ENCODE measurements around the gene EXOC4.

EXOC4 gene

GRCh38 chr7:133517766-133518165, 264.9 kb downstream of the EXOC4 start:
- Histone ChIP-seq H3K4me3 (ENCODE audit: low read depth, low read length) (no peak overlapping the region), H3K27ac (ENCODE audit: extremely low read depth, low read depth, low read length) (no peak overlapping the region), H3K4me1 (ENCODE audit: control insufficient read depth, insufficient read depth, low read length) (no peaks in the 10 kb centered on the region), H3K36me3 (ENCODE audit: control insufficient read depth in 2 of 2, insufficient read depth in 1 of 2, low read length in 2 of 2) (no peaks in the 10 kb centered on the region), H3K9me3 (ENCODE audit: control insufficient read depth, insufficient read depth, low read depth, low read length) (no peaks in the 10 kb centered on the region)
- ChIA-PET CTCF (interaction anchor here (0.6 kb wide), 1 partner anchor 615 kb away, joined by 10 read pairs; no protein-coding TSS in a partner anchor), POLR2A (no interaction called here)
- TF ChIP-seq ZNF580 (tag by site-specific recombination; IDR thresholded peaks at IDR 0.05), result no peak
- TF ChIP-seq MEIS1 (CRISPR knock-in tag; IDR thresholded peaks at IDR 0.05; ENCODE audit: borderline replicate concordance), result no peak
- no peak for TF ChIP-seq ZNF830 (tag by site-specific recombination; IDR thresholded peaks at IDR 0.05; ENCODE audit: low read depth)
- no peak for TF ChIP-seq ZNF324 (tag by site-specific recombination; IDR thresholded peaks at IDR 0.05)
- TF ChIP-seq ZNF473 (tag by site-specific recombination; IDR thresholded peaks at IDR 0.05), result no peak
- TF ChIP-seq REST (tag by site-specific recombination; IDR thresholded peaks at IDR 0.05), result no peak
- no peak for TF ChIP-seq ZNF48 (tag by site-specific recombination; IDR thresholded peaks at IDR 0.05)
- no peak for TF ChIP-seq ZNF133 (tag by site-specific recombination; IDR thresholded peaks at IDR 0.05)
- TF ChIP-seq PRDM1 (tag by site-specific recombination; IDR thresholded peaks at IDR 0.05), result no peak
- no peak for TF ChIP-seq ZBTB20 (tag by site-specific recombination; IDR thresholded peaks at IDR 0.05)
- TF ChIP-seq ZNF549 (tag by site-specific recombination; IDR thresholded peaks at IDR 0.05), result no peak
- no peak for TF ChIP-seq HOXA7 (CRISPR knock-in tag; IDR thresholded peaks at IDR 0.05; ENCODE audit: borderline replicate concordance)
- TF ChIP-seq ZNF585B (tag by site-specific recombination; IDR thresholded peaks at IDR 0.05), result no peak
- TF ChIP-seq MZF1 (tag by site-specific recombination; IDR thresholded peaks at IDR 0.05; ENCODE audit: borderline replicate concordance), result no peak

- CTCF ChIA-PET, result no interaction called here
- Histone ChIP-seq H3K9me3 (ENCODE audit: control insufficient read depth, insufficient read depth, low read depth, low read length) (no peaks in the 10 kb centered on the region), H3K36me3 (ENCODE audit: control insufficient read depth in 2 of 2, insufficient read depth in 1 of 2, low read length in 2 of 2) (no peaks in the 10 kb centered on the region), H3K4me3 (ENCODE audit: low read depth, low read length) (no peak overlapping the region), H3K27ac (ENCODE audit: extremely low read depth, low read depth, low read length) (no peak overlapping the region), H3K4me1 (ENCODE audit: control insufficient read depth, insufficient read depth, low read length) (no peaks in the 10 kb centered on the region)
- TF ChIP-seq KLF16 (tag by site-specific recombination; IDR thresholded peaks at IDR 0.05) (no peak), ZNF701 (tag by site-specific recombination; IDR thresholded peaks at IDR 0.05) (no peak), MEIS1 (CRISPR knock-in tag; IDR thresholded peaks at IDR 0.05; ENCODE audit: borderline replicate concordance) (no peak), ZNF274 (IDR thresholded peaks at IDR 0.05; ENCODE audit: low read length) (no peak), ZNF274 (tag by site-specific recombination; IDR thresholded peaks at IDR 0.05; ENCODE audit: borderline replicate concordance) (no peak), ELK4 (IDR thresholded peaks at IDR 0.05; ENCODE audit: borderline replicate concordance, low read depth, low read length) (no peak), ZNF518A (tag by site-specific recombination; conservative IDR thresholded peaks at IDR 0.05; ENCODE audit: low read depth) (no peak), TRIM28 (IDR thresholded peaks at IDR 0.05; ENCODE audit: borderline replicate concordance, low read length) (no peak), ZNF549 (tag by site-specific recombination; IDR thresholded peaks at IDR 0.05) (no peak), ZNF664 (tag by site-specific recombination; IDR thresholded peaks at IDR 0.05) (no peak), ZSCAN16 (tag by site-specific recombination; IDR thresholded peaks at IDR 0.05) (no peak), HOXC10 (CRISPR knock-in tag; IDR thresholded peaks at IDR 0.05) (no peak)
- POLR2A ChIA-PET, result no interaction called here
These were observed 265.8 kb downstream of the EXOC4 start for GRCh38 chr7:133518718-133519117.
